SK-N-SH (cell line): ENCODE data around the gene KBTBD13.
"Not testable (repeated sequence)": the region's sequence is repeated elsewhere in the genome, so short reads cannot be mapped to it uniquely, and the experiment has no call there.

Experiments
- CHD2 ChIP-seq: fragments of 150-350 bp; IDR thresholded peaks from 2 replicates; pipeline ENCODE4 v1.6.1; 2018; ENCODE audit warnings: low read length; ENCODE audit not compliant: partially characterized antibody
- ELF1 ChIP-seq: IDR thresholded peaks from 2 replicates; pipeline ENCODE4 v1.4.0; 2012
- GABPA ChIP-seq: IDR thresholded peaks from 2 replicates; pipeline ENCODE4 v1.4.0; 2012; ENCODE audit warnings: low read depth, mild to moderate bottlenecking
- GATA2 ChIP-seq: sonication (generic); formaldehyde crosslinking; IDR thresholded peaks from 2 replicates; pipeline ENCODE4 v1.5.0; 2020; ENCODE audit warnings: mild to moderate bottlenecking, missing genetic modification reagents
- POLR2AphosphoS5 ChIP-seq: IDR thresholded peaks from 2 replicates; pipeline ENCODE4 v1.6.1; 2012; ENCODE audit warnings: low read depth, low read length
- TEAD4 ChIP-seq: IDR thresholded peaks from 2 replicates; pipeline ENCODE4 v1.4.0; 2012; ENCODE audit warnings: mild to moderate bottlenecking, borderline replicate concordance; ENCODE audit not compliant: insufficient read depth
- YY1 ChIP-seq: IDR thresholded peaks from 2 replicates; pipeline ENCODE4 v1.4.0; 2012; ENCODE audit warnings: low read depth, mild to moderate bottlenecking
- TF ChIP-seq, protein P1 (sequence below): fragments of 200-600 bp; sonication (generic); IDR thresholded peaks from 2 replicates; pipeline ENCODE4 v1.6.1; 2017; ENCODE audit warnings: antibody characterized with exemption, mild to moderate bottlenecking, moderate library complexity
- TF ChIP-seq, protein P2 (sequence below): fragments of 150-350 bp; IDR thresholded peaks from 2 replicates; pipeline ENCODE4 v1.6.1; 2017; ENCODE audit warnings: antibody characterized with exemption, low read length, low read depth, borderline replicate concordance
- TF ChIP-seq, protein P3 (sequence below): IDR thresholded peaks from 2 replicates; pipeline ENCODE4 v1.6.1; 2012; ENCODE audit warnings: mild to moderate bottlenecking, low read depth, low read length, moderate library complexity

DNA sequence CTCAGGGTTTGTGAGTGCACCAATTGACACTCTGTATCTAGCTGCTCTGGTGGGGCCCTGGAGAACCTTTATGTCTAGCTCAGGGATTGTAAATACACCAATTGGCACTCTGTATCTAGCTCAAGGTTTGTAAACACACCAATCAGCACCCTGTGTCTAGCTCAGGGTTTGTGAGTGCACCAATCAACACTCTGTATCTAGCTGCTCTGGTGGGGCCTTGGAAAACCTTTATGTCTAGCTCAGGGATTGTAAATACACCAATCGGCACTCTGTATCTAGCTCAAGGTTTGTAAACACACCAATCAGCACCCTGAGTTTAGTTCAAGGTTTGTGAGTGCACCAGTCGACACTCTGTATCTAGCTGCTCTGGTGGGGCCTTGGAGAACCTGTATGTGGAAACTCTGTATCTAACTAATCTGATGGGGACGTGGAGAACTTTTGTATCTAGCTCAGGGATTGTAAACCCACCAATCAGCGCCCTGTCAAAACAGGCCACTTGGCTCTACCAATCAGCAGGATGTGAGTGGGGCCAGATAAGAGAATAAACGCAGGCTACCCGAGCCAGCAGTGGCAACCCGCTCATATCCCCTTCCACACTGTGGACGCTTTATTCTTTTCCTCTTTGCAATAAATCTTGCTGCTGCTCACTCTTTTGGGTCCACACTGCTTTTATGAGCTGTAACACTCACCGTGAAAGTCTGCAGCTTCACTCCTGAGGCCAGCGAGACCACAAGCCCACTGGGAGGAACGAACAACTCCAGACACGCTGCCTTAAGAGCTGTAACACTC is 745 bp upstream of the KBTBD13 start:
- TF ChIP-seq, protein P1, sequence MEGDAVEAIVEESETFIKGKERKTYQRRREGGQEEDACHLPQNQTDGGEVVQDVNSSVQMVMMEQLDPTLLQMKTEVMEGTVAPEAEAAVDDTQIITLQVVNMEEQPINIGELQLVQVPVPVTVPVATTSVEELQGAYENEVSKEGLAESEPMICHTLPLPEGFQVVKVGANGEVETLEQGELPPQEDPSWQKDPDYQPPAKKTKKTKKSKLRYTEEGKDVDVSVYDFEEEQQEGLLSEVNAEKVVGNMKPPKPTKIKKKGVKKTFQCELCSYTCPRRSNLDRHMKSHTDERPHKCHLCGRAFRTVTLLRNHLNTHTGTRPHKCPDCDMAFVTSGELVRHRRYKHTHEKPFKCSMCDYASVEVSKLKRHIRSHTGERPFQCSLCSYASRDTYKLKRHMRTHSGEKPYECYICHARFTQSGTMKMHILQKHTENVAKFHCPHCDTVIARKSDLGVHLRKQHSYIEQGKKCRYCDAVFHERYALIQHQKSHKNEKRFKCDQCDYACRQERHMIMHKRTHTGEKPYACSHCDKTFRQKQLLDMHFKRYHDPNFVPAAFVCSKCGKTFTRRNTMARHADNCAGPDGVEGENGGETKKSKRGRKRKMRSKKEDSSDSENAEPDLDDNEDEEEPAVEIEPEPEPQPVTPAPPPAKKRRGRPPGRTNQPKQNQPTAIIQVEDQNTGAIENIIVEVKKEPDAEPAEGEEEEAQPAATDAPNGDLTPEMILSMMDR = not testable (repeated sequence)
- not testable (repeated sequence) for TF ChIP-seq POLR2AphosphoS5; GABPA; ELF1; TEAD4; YY1; GATA2 (CRISPR knock-in tag); CHD2
- TF ChIP-seq, protein P2, sequence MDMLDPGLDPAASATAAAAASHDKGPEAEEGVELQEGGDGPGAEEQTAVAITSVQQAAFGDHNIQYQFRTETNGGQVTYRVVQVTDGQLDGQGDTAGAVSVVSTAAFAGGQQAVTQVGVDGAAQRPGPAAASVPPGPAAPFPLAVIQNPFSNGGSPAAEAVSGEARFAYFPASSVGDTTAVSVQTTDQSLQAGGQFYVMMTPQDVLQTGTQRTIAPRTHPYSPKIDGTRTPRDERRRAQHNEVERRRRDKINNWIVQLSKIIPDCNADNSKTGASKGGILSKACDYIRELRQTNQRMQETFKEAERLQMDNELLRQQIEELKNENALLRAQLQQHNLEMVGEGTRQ = not testable (repeated sequence)
- TF ChIP-seq, protein P3, sequence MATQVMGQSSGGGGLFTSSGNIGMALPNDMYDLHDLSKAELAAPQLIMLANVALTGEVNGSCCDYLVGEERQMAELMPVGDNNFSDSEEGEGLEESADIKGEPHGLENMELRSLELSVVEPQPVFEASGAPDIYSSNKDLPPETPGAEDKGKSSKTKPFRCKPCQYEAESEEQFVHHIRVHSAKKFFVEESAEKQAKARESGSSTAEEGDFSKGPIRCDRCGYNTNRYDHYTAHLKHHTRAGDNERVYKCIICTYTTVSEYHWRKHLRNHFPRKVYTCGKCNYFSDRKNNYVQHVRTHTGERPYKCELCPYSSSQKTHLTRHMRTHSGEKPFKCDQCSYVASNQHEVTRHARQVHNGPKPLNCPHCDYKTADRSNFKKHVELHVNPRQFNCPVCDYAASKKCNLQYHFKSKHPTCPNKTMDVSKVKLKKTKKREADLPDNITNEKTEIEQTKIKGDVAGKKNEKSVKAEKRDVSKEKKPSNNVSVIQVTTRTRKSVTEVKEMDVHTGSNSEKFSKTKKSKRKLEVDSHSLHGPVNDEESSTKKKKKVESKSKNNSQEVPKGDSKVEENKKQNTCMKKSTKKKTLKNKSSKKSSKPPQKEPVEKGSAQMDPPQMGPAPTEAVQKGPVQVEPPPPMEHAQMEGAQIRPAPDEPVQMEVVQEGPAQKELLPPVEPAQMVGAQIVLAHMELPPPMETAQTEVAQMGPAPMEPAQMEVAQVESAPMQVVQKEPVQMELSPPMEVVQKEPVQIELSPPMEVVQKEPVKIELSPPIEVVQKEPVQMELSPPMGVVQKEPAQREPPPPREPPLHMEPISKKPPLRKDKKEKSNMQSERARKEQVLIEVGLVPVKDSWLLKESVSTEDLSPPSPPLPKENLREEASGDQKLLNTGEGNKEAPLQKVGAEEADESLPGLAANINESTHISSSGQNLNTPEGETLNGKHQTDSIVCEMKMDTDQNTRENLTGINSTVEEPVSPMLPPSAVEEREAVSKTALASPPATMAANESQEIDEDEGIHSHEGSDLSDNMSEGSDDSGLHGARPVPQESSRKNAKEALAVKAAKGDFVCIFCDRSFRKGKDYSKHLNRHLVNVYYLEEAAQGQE = not testable (repeated sequence)
